NCI-H446 treated with DMSO at 0.1 percent for 48 hours (cell line): ENCODE measurements around the gene NPIPA3.
"Not testable (repeated sequence)": the region's sequence is repeated elsewhere in the genome, so short reads cannot be mapped to it uniquely, and the experiment has no call there.

Source experiments
- DNase-seq: peaks from one replicate; lab custom pipeline; 2025; lab: John Stamatoyannopoulos, UW

Gene NPIPA3

DNA sequence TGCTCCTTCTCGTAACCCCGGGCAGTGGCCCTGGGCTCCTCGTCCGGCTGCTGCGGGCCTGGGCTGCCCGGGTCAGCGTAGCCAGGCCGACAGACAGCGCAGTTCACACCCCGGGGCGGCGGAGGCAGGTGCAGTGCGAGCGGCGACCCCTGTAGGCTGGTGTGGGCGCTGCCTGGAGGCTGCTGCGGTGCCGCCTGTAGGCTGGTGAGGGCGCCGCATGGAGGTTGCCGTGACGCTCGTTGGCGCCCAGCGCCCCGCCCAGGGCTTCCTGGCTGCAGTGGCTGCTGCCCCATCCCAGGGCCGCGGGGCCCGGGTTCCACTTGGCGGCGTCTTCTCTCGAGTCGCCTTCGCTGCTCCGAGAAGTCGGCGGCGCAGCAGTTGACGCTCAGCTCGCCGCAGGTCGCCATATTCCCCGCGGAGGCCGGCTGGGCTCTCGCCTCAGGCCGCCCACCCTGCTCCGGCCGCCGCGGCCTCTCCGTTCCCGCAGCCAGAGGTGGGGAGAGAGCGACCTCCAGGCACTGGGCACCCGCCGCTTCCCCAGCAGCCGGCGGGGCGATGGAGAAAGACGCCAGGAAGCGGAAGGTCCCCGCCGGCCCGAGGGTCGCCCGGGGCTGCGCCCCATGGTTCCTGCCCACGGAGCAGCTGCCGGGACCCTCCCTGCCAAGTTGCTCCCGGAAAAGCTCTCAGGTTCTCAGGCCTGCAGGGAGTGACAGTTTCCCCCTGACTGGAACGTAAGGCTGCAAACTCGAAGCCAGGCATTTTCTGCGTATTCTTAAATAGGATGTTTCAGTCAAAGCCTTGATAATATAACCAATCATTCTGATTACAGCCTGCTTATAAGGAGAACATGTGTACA, 39.3 kb downstream of the NPIPA3 start, which contains the start of gene NPIPA2:
Gene NPIPA2, plus strand, starts transcription at position 261 of the 856 bp plus-strand sequence. CDS start 5,533 bp downstream, outside the sequence.
- DNase-seq = not testable (repeated sequence)

GRCh38 chr16:14773654-14774053, 70.4 kb downstream of the NPIPA3 start:
- DNase-seq = not testable (repeated sequence)

GRCh38 chr16:14775624-14776023, 72.4 kb downstream of the NPIPA3 start:
- DNase-seq = not testable (repeated sequence)
